ENCODE data around the gene MMP2. TPM values are rescaled to one million over a fixed set of nuclear protein-coding genes. Genes with fewer than 3 reads are reported as not detected.

The MMP2 gene
- total RNA-seq, 6 donors from 2014 or later, result 45.7 to 265 (median 143) TPM

DNA sequence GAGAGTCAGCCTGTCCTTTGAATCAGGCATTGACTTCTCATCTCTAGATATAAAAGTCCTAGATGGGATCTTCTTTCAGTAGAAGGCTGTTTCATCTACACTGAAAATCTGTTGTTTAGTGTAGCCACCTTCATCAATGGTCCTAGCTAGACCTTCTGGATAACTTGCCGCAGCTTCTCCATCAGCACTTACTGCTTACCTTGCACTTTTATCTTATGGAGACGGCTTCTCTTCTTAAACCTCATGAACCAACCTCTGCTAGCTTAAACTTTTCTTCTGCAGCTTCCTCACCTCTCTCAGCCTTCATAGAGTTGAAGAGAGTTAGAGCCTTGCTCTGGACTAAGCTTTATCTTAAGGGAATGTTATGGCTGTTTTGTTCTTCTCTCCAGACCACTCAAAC, 5.4 kb upstream of the MMP2 start:
- DNase-seq (no peak), ATAC-seq (ENCODE audit: low FRiP score in 2 of 2) (no peak)
- no peak overlapping the region for H3K27ac ChIP-seq
- TF ChIP-seq POLR2A (IDR thresholded peaks at IDR 0.05), result no peak
- TF ChIP-seq POLR2AphosphoS5 (IDR thresholded peaks at IDR 0.05), result no peak
- TF ChIP-seq CTCF (IDR thresholded peaks at IDR 0.05), result no peak
- no peak for TF ChIP-seq EP300 (IDR thresholded peaks at IDR 0.05)
- H3K36me3 ChIP-seq, result no peaks in the 10 kb centered on the region
- no peaks in the 10 kb centered on the region for H3K9me3 ChIP-seq
- H3K4me1 ChIP-seq, result peaks cover 0 to 3% (median under 1%) of the 10 kb centered on the region in 4 donors
- WGBS, 2 donors, result 98 to 99% methylated on average over 2 of the region's 2 CpGs
- H3K27me3 ChIP-seq, result peaks cover 0 to 4% (median 0%) of the 10 kb centered on the region in 4 donors
- no peak overlapping the region for H3K4me3 ChIP-seq

DNA sequence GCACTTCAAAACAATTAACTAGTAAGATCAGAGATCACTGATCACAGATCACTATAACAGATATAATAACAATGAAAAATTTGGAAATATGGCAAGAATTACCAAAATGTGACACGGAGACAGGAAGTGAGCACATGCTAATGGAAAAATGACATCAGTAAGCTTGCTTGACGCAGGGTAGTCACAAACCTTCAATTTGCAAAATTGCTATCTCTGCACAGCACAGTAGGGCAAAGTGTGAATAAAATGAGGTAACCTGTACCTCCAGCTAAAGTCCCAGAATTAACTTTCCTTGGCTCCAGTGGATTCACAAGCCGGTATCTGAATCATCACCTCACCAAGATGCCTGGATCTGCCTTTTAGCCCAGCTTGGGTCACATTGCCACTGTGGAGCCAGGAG, 4.2 kb upstream of the MMP2 start:
- ATAC-seq (ENCODE audit: low FRiP score in 2 of 2), result no peak

DNA sequence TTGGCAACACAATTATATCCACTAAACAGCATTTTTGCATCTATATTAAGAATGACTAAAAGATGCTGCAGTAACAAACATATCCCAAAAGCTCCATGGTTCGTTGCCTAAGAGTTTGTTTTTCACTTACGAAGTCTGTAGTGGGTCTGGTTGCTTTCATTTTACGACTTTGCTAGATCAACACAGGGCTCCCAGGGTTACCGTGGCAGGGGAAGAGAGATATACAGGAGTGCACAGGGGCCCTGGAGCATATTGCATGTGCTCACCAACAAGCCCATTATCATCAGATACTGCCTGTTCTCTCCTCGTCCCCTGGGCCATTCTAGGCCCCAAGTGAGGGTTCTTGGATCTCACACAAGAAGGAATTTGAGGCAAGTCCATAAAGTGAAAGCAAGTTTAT, 3.1 kb upstream of the MMP2 start:
- Histone ChIP-seq H3K27me3 (peaks cover 0 to 23% (median 2%) of the 10 kb centered on the region in 4 donors), H3K4me3 (no peak overlapping the region), H3K27ac (peak overlapping the region in 3 of 4 donors; percentile 25 to 53 (median 35)), H3K36me3 (no peaks in the 10 kb centered on the region), H3K4me1 (peaks cover 0 to 23% (median 12%) of the 10 kb centered on the region in 4 donors), H3K9me3 (no peaks in the 10 kb centered on the region)
- TF ChIP-seq POLR2AphosphoS5 (IDR thresholded peaks at IDR 0.05) (no peak), CTCF (IDR thresholded peaks at IDR 0.05) (no peak), POLR2A (IDR thresholded peaks at IDR 0.05) (no peak), EP300 (IDR thresholded peaks at IDR 0.05) (no peak)
- no peak for DNase-seq
- WGBS, 2 donors, result 49 to 52% methylated on average over 5 of the region's 5 CpGs
- ATAC-seq (ENCODE audit: low FRiP score in 2 of 2), result no peak

More for the DNA sequence above, 4.2 kb upstream of the MMP2 start:
- Histone ChIP-seq H3K4me3 (no peak overlapping the region), H3K27ac (no peak overlapping the region), H3K27me3 (peaks cover 0 to 16% (median 2%) of the 10 kb centered on the region in 4 donors), H3K4me1 (peaks cover 0 to 13% (median 7%) of the 10 kb centered on the region in 4 donors), H3K9me3 (no peaks in the 10 kb centered on the region), H3K36me3 (no peaks in the 10 kb centered on the region)
- no peak for DNase-seq
- 89 to 93% methylated on average over 3 of the region's 3 CpGs for WGBS, 2 donors
- no peak for TF ChIP-seq POLR2A (IDR thresholded peaks at IDR 0.05)
- no peak for TF ChIP-seq EP300 (IDR thresholded peaks at IDR 0.05)
- no peak for TF ChIP-seq POLR2AphosphoS5 (IDR thresholded peaks at IDR 0.05)
- TF ChIP-seq CTCF (IDR thresholded peaks at IDR 0.05), result no peak

- H3K4me3 ChIP-seq, result no peak overlapping the region
These were observed 2.1 kb upstream of the MMP2 start for GRCh38 chr16:55476625-55477533.

More at GRCh38 chr16:55476625-55477533, 2.1 kb upstream of the MMP2 start:
- peaks cover 0 to 23% (median 2%) of the 10 kb centered on the region in 4 donors for H3K27me3 ChIP-seq
- no peaks in the 10 kb centered on the region for H3K9me3 ChIP-seq
- ATAC-seq (ENCODE audit: low FRiP score in 2 of 2) (peak in 1 of 2 donors; percentile 54), DNase-seq (no peak)
- no peaks in the 10 kb centered on the region for H3K36me3 ChIP-seq
- H3K27ac ChIP-seq, result peak overlapping the region; percentile 6 to 91 (median 70)
- TF ChIP-seq EP300 (IDR thresholded peaks at IDR 0.05) (no peak), POLR2AphosphoS5 (IDR thresholded peaks at IDR 0.05) (no peak), POLR2A (IDR thresholded peaks at IDR 0.05) (no peak), CTCF (IDR thresholded peaks at IDR 0.05) (no peak)
- 72 to 82% methylated on average over 5 to 6 of the region's 6 CpGs for WGBS, 2 donors
- H3K4me1 ChIP-seq, result peaks cover 0 to 23% (median 12%) of the 10 kb centered on the region in 4 donors
